Measurements from ENCODE around the gene CFL1. TPM values are rescaled to one million over a fixed set of nuclear protein-coding genes. Genes with fewer than 3 reads are reported as not detected.

CFL1 gene
- 1,174 TPM for polyA plus RNA-seq (2013, experiment 1 of 2)
- polyA plus RNA-seq (2013, experiment 2 of 2) = 958 TPM

GRCh38 chr11:65857853-65858680 is at the start of gene CFL1:
CFL1 (minus strand) TSS chr11:65858180; CDS start chr11:65858099, 81 bp downstream.
- Histone ChIP-seq H3K9me3 (ENCODE audit: control insufficient read depth, low read length) (no peaks in the 10 kb centered on the region), H3K27ac (ENCODE audit: low read depth, low read length, severe bottlenecking) (peak within 1 kb of the TSS; percentile 94), H3K4me3 (ENCODE audit: extremely low read depth, insufficient read depth, low read length, poor library complexity, severe bottlenecking) (peak within 1 kb of the TSS; percentile 95), H3K36me3 (ENCODE audit: control insufficient read depth, insufficient read depth, low read length) (peaks cover 54% of the 10 kb centered on the region), H3K4me1 (ENCODE audit: control insufficient read depth, insufficient read depth, low read length, poor library complexity, severe bottlenecking) (peaks cover 30% of the 10 kb centered on the region)
- 0 to 1% methylated on average over 66 to 80 of the region's 92 CpGs for WGBS, 2 experiments (ENCODE audit: insufficient coverage in 2 of 2)

GRCh38 chr11:65906602-65907001 is 48.6 kb upstream of the CFL1 start:
- WGBS, 2 experiments (ENCODE audit: insufficient coverage in 2 of 2) = 87 to 99% methylated on average over 5 of the region's 5 CpGs
- peaks cover 29% of the 10 kb centered on the region for H3K4me1 ChIP-seq (ENCODE audit: control insufficient read depth, insufficient read depth, low read length, poor library complexity, severe bottlenecking)

DNA sequence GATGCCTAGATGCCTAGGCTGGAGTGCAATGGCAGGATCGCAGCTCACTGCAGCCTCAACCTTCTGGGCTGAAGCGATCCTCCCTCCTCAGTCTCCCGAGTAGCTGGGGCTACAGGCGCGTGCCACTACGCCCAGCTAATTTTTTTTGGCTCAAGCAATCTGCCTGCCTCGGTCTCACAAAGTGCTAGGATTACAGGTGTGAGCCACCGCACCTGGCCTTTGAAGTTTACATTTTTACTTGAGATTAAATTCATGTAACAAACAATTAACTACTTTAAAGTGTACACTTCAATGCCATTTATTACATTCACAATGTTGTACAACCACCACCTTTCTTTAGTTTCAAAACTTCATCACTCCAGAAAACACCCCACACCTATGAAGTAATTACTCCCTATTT is 45.7 kb upstream of the CFL1 start:
- Histone ChIP-seq H3K4me3 (ENCODE audit: extremely low read depth, insufficient read depth, low read length, poor library complexity, severe bottlenecking) (no peak overlapping the region), H3K9me3 (ENCODE audit: control insufficient read depth, low read length) (no peaks in the 10 kb centered on the region), H3K4me1 (ENCODE audit: control insufficient read depth, insufficient read depth, low read length, poor library complexity, severe bottlenecking) (peaks cover 31% of the 10 kb centered on the region), H3K27ac (ENCODE audit: low read depth, low read length, severe bottlenecking) (peak overlapping the region; percentile 75), H3K36me3 (ENCODE audit: control insufficient read depth, insufficient read depth, low read length) (no peaks in the 10 kb centered on the region)
- WGBS, 2 experiments (ENCODE audit: insufficient coverage in 2 of 2) = 74 to 86% methylated on average over 8 of the region's 8 CpGs

More at GRCh38 chr11:65906602-65907001, 48.6 kb upstream of the CFL1 start:
- no peak overlapping the region for H3K4me3 ChIP-seq (ENCODE audit: extremely low read depth, insufficient read depth, low read length, poor library complexity, severe bottlenecking)
- H3K9me3 ChIP-seq (ENCODE audit: control insufficient read depth, low read length) = no peaks in the 10 kb centered on the region
- H3K27ac ChIP-seq (ENCODE audit: low read depth, low read length, severe bottlenecking) = no peak overlapping the region
- no peaks in the 10 kb centered on the region for H3K36me3 ChIP-seq (ENCODE audit: control insufficient read depth, insufficient read depth, low read length)

DNA sequence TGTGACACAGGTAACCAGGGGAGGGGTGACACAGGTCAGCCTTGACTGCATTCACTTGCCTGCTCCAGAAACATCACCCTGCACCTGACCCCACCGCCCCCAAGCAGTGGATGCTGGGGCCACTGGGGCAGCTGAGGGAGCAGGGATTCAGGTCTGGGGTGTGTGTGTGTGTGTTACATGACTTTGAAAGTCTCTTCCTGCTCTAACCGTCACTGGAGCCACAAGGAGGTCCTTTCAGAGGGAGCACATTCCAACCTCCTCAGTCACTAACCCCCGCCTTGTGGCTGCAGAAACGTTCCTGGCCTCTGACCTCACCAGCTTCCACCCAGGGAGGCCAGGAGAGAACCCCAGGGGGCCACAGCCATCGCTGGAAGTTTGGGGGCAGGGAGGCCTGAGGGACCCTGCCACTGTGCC is 45.1 kb upstream of the CFL1 start:
- Histone ChIP-seq H3K36me3 (ENCODE audit: control insufficient read depth, insufficient read depth, low read length) (peaks cover 4% of the 10 kb centered on the region), H3K4me1 (ENCODE audit: control insufficient read depth, insufficient read depth, low read length, poor library complexity, severe bottlenecking) (peaks cover 34% of the 10 kb centered on the region), H3K4me3 (ENCODE audit: extremely low read depth, insufficient read depth, low read length, poor library complexity, severe bottlenecking) (no peak overlapping the region), H3K27ac (ENCODE audit: low read depth, low read length, severe bottlenecking) (peak overlapping the region; percentile 75), H3K9me3 (ENCODE audit: control insufficient read depth, low read length) (no peaks in the 10 kb centered on the region)
- WGBS, 2 experiments (ENCODE audit: insufficient coverage in 2 of 2) = 0 to 8% methylated on average over 2 of the region's 5 CpGs

GRCh38 chr11:65900899-65901180 is 42.9 kb upstream of the CFL1 start:
- peak overlapping the region; percentile 70 for H3K4me3 ChIP-seq (ENCODE audit: extremely low read depth, insufficient read depth, low read length, poor library complexity, severe bottlenecking)
- H3K27ac ChIP-seq (ENCODE audit: low read depth, low read length, severe bottlenecking) = peak overlapping the region; percentile 31
- peaks cover 44% of the 10 kb centered on the region for H3K4me1 ChIP-seq (ENCODE audit: control insufficient read depth, insufficient read depth, low read length, poor library complexity, severe bottlenecking)
- H3K9me3 ChIP-seq (ENCODE audit: control insufficient read depth, low read length) = no peaks in the 10 kb centered on the region
- 69 to 71% methylated on average over 5 to 8 of the region's 11 CpGs for WGBS, 2 experiments (ENCODE audit: insufficient coverage in 2 of 2)
- peaks cover 24% of the 10 kb centered on the region for H3K36me3 ChIP-seq (ENCODE audit: control insufficient read depth, insufficient read depth, low read length)

GRCh38 chr11:65900125-65900898 is 42.3 kb upstream of the CFL1 start, which contains the start of gene FOSL1:
FOSL1 (minus strand) TSS chr11:65900388; CDS start chr11:65900339, 49 bp downstream.
- WGBS, 2 experiments (ENCODE audit: insufficient coverage in 2 of 2) = 0 to 1% methylated on average over 63 to 68 of the region's 80 CpGs
- Histone ChIP-seq H3K4me3 (ENCODE audit: extremely low read depth, insufficient read depth, low read length, poor library complexity, severe bottlenecking) (peak within 1 kb of the TSS; percentile 70), H3K36me3 (ENCODE audit: control insufficient read depth, insufficient read depth, low read length) (peaks cover 29% of the 10 kb centered on the region), H3K9me3 (ENCODE audit: control insufficient read depth, low read length) (no peaks in the 10 kb centered on the region), H3K27ac (ENCODE audit: low read depth, low read length, severe bottlenecking) (peak within 1 kb of the TSS; percentile 79), H3K4me1 (ENCODE audit: control insufficient read depth, insufficient read depth, low read length, poor library complexity, severe bottlenecking) (peaks cover 44% of the 10 kb centered on the region)

- Histone ChIP-seq H3K4me1 (ENCODE audit: control insufficient read depth, insufficient read depth, low read length, poor library complexity, severe bottlenecking) (peaks cover 44% of the 10 kb centered on the region), H3K36me3 (ENCODE audit: control insufficient read depth, insufficient read depth, low read length) (peaks cover 36% of the 10 kb centered on the region), H3K9me3 (ENCODE audit: control insufficient read depth, low read length) (no peaks in the 10 kb centered on the region), H3K4me3 (ENCODE audit: extremely low read depth, insufficient read depth, low read length, poor library complexity, severe bottlenecking) (peak overlapping the region; percentile 70), H3K27ac (ENCODE audit: low read depth, low read length, severe bottlenecking) (peak overlapping the region; percentile 79)
- WGBS, 2 experiments (ENCODE audit: insufficient coverage in 2 of 2) = 1 to 2% methylated on average over 55 to 58 of the region's 78 CpGs
Observed at GRCh38 chr11:65899356-65900124, 41.6 kb upstream of the CFL1 start.

GRCh38 chr11:65898656-65899355 is 40.8 kb upstream of the CFL1 start:
- Histone ChIP-seq H3K4me3 (ENCODE audit: extremely low read depth, insufficient read depth, low read length, poor library complexity, severe bottlenecking) (peak overlapping the region; percentile 70), H3K27ac (ENCODE audit: low read depth, low read length, severe bottlenecking) (peak overlapping the region; percentile 79), H3K4me1 (ENCODE audit: control insufficient read depth, insufficient read depth, low read length, poor library complexity, severe bottlenecking) (peaks cover 46% of the 10 kb centered on the region), H3K9me3 (ENCODE audit: control insufficient read depth, low read length) (no peaks in the 10 kb centered on the region), H3K36me3 (ENCODE audit: control insufficient read depth, insufficient read depth, low read length) (peaks cover 41% of the 10 kb centered on the region)
- 16 to 25% methylated on average over 20 to 25 of the region's 28 CpGs for WGBS, 2 experiments (ENCODE audit: insufficient coverage in 2 of 2)

DNA sequence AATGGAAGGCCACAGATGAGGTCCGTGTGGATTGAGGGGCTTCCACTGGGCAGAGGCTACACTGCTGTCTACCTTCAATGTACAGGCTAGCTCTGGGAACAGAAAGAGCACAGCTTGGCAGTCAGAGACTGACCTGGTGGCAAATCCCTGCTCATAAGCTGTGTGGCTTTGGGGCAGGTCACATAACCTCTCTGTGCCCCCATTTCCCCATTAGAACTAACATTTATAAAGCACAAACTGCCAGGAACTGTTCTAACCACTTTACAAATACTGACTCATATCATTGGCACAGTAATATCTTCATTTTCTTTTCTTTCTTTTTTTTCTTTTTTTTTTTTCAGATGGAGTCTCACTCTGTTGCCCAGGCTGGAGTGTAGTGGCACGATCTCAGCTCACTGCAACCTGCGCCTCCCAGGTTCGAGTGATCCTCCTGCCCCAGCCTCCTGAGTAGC is 39.1 kb upstream of the CFL1 start:
- peaks cover 46% of the 10 kb centered on the region for H3K4me1 ChIP-seq (ENCODE audit: control insufficient read depth, insufficient read depth, low read length, poor library complexity, severe bottlenecking)
- 84 to 100% methylated on average over 3 to 4 of the region's 4 CpGs for WGBS, 2 experiments (ENCODE audit: insufficient coverage in 2 of 2)
- H3K27ac ChIP-seq (ENCODE audit: low read depth, low read length, severe bottlenecking) = no peak overlapping the region
- H3K9me3 ChIP-seq (ENCODE audit: control insufficient read depth, low read length) = no peaks in the 10 kb centered on the region
- no peak overlapping the region for H3K4me3 ChIP-seq (ENCODE audit: extremely low read depth, insufficient read depth, low read length, poor library complexity, severe bottlenecking)
- peaks cover 53% of the 10 kb centered on the region for H3K36me3 ChIP-seq (ENCODE audit: control insufficient read depth, insufficient read depth, low read length)
